HG03575 (cell line): ENCODE measurements around the gene ITGB1.
A peak's percentile ranks its signal among the peaks of the same experiment; 100 is the strongest.
"Not testable (repeated sequence)": the region's sequence is repeated elsewhere in the genome, so short reads cannot be mapped to it uniquely, and the experiment has no call there.

Source experiments
- ATAC-seq: cut with Tn5 transposase; IDR thresholded peaks from one replicate; pipeline ENCODE4 v1.9.1; 2021; ENCODE audit not compliant: unreplicated experiment, insufficient number of reproducible peaks, low FRiP score; ENCODE audit errors: extremely low read depth

The ITGB1 gene

GRCh38 chr10:32981760-32982159 lies 23.7 kb upstream of the ITGB1 start:
- no peak for ATAC-seq

DNA sequence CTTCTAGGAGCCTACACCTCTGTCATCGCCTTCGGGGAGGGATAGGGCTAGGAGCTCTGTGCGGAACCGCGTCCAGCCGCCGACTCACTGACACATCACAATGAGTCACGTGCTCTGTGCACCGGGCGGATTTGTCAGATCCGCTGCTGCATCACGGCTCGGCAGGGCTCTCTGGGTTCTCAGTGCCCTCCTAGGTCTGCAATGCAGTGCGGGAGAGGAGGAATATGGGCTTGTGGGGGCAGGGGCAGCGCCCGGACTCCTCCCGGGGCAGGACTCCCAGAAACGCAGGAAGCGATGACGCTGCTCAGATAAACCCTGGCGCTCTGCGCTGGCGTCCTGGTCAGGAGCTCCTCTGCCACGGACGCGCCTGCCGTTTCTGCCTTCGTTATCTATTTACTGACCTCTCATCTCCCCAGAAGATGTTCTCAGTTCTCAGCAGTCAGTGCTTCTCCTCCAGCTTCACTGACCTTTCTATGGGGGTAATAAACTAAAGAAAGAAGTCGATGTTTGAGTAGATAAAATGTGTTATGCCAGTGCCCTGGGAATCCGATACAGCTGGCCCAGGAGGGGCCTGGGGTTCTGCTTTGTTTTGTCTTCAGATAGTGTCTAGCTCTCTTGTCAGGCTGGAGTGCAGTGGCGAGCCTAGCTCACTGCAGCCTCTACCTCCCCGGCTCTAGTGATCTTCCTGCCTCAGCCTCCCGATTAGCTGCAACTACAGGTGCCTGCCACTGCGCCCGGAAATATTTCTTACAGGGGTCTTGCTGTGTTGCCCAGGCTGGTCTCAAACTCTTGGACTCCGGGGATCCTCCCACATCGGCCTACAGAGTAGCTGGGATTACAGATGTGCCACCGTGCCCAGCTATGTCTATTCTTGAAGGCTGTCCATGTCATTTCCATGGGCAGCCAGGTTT lies 22.8 kb upstream of the ITGB1 start:
- ATAC-seq: peak; percentile 90

DNA sequence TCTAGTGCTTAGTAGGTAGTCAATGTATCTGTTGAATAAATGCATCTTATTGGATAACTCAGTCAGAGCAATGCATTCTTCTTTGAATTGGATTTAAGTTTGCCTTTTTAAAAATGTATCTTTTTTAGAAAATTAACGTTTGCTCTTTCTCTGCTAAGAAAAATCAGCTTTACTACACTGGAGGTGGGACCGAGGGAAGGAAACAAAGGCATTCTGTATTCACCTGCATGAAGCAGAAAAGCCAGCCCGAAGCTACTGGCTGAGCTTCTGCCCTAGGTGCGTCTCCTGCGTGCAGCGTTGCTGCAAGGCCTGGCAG lies 22.2 kb upstream of the ITGB1 start:
- ATAC-seq: no peak

GRCh38 chr10:32979719-32980118 lies 21.7 kb upstream of the ITGB1 start:
- ATAC-seq: not testable (repeated sequence)

DNA sequence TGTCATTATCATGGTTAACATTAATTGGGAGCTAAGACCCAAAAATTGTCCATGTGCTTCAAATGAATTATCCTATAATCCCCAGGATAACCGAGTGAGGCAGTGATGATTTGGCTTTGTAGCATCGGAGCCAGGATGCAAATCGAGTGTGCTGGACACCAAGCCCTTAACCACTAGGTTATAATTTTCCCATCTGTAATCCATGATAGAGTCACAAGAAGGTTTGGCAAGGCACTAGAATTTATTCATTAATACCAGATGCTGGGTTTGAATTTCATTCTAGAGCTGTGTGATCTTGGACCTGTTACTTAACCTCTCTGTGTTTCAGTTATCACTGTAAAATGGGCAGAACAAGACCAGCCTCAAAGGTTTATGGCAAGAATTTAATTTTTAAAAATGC lies 21.0 kb upstream of the ITGB1 start:
- ATAC-seq: no peak

DNA sequence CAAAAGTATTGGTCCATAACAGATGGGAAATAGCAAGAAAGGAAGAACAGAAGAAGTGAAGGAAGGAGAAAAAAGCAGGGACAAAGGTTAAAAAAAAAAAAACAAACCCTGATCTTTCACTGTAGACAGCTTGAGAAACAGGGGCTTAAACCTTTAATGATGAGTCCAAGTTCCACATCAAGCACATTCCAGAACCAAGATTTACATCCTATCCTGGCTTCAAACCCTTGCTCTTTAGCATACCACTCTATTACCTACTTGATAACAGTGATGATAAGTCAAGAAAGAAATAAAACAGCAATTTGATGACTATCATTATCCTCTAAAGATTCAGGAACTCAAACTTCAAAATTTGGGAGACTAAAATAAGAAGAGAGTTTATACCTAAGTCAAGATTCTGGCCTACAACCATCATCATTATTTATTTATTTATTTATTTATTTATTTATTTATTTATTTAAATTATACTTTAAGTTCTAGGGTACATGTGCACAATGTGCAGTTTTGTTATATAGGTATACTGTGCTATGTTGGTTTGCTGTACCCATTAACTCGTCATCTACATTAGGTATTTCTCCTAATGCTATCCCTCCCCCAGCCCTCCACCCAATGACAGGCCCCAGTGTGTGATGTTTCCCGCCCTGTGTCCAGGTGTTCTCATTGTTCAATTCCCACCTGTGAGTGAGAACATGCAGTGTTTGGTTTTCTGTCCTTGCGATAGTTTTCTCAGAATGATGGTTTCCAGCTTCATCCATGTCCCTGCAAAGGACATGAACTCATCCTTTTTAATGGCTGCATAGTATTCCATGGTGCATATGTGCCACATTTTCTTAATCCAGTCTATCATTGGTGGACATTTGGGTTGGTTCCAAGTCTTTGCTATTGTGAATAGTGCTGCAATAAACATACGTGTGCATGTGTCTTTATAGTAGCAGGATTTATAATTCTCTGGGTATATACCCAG lies 20.1 kb upstream of the ITGB1 start:
- not testable (repeated sequence) for ATAC-seq

DNA sequence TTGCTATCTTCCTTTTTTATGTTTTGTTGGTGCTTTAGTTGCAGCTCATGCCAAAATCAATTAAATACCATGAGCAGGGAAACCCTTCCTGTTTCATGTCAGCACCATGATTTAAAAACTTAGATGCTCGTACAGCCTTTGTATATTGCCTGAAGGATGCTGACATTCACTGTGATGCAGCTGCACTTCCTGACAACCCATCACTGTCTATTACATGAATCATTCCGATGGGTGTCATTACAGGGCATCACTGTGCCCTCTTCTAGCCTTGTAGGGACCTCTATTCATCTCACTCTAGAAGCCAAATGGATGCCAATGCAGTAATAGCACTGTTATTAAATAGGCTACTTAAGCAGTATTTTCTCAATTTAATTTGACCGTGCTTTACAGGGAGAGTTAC lies 18.3 kb upstream of the ITGB1 start:
- ATAC-seq: no peak

DNA sequence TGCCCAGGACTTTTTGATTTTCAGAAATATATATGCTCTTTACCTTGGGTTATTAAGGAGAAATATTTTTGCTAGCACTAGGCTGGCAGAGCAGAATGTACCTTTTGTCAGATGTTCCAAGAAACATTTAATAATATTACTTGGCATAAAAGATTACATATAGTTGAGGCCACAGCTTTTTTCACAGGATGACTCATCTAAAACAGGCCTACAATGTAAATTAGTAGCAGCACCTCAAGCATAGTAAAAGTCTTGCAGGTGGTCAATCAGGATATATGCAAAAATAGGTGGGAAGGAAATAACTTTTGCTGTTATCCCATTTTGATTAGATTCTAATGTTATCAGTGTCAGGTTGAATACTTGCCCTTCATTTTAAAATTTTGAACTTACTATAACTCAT lies 14.9 kb upstream of the ITGB1 start:
- ATAC-seq: no peak

GRCh38 chr10:32972460-32972859 lies 14.4 kb upstream of the ITGB1 start:
- ATAC-seq: no peak

DNA sequence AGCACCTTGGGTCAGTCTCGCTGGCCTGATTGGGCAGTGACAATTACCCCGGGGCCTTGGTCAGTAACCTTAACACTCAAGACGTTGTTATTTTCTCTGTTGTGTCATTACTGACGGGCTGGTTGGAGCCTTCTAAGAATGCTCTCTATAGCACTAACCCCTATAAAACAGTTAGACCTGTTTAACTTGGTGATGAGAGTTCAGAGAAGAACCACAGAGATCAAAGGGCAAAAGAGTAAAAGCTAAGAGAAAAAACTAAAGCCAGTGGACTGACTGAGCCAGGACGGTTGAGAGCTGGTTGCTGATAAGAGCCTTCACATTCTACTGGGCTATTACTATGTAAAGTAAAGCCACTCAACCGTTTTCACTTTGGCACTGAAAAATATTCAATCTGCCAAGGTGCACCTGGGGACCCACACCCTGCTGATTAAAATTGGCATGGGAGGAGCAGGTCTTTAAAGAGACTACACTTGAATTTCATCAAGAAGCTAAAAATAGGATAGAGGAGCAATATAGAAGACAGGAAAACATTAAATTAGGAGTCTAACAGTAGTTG lies 13.6 kb upstream of the ITGB1 start:
- ATAC-seq: no peak

- ATAC-seq: peak; percentile 36
Observed at GRCh38 chr10:32970910-32971309, 12.9 kb upstream of the ITGB1 start.

DNA sequence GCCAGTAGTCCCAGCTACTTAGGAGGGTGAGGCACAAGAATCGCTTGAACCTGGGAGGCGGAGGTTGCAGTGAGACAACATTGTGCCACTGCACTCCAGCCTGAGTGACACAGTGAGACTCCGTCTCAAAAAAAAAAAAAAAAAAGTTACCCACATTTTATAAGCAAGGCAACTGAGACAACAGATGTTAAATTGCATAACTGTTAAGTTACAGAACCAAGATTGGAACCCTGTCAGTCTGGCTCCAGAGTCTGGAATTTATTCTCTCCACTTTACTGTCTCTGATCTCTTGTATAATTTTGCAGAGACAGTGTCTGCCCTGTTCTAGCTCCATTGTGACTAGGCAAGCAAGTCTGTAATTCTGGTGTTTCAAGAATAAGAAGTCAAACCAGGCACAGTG lies 6.2 kb upstream of the ITGB1 start:
- ATAC-seq: no peak

- ATAC-seq: no peak
Observed at GRCh38 chr10:32963096-32963495, 5.1 kb upstream of the ITGB1 start.

GRCh38 chr10:32962521-32962920 lies 4.5 kb upstream of the ITGB1 start:
- no peak for ATAC-seq

DNA sequence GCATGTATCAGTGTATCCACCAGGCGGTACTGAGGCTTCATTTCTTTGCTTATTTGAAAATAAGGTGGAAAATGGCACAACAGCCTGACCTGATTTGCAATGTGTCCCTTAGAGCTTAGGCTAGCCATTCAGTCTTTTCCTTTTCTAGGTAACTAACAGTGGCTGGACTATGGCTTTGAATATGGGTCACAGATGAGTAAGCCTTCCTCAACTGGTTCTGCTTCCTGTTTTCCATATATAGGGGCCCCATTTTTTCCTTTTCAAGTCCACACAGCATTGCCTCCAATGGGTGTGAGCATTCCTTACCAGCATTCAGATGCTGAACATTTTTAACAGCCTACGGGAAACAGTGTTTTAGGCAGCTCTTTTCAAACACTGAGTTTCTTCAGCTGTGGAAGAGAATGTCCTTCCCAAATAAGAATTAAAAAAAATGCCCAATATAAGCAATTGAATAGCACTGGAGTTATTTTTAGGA lies 3.9 kb upstream of the ITGB1 start:
- ATAC-seq: no peak

GRCh38 chr10:32961343-32961894 lies 3.4 kb upstream of the ITGB1 start:
- no peak for ATAC-seq

DNA sequence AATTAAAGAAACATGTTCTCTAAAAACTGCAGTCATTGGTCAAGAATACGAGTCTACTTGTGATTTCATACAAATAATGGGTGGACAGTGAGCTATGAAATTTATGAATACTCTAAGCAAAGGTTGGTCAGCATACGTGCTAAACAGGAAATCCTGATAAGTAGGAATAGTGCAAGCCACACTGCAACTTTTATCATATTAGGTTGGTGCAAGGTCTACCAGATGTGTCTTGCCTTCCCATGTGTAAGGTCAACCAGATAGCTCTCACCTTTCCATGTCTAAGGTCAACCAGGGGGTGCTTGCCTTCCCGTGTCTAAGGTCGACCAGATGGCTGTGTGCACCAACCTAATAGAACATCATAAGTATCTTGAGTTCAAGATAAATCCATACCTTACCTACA lies 2.0 kb upstream of the ITGB1 start:
- ATAC-seq: no peak

GRCh38 chr10:32959006-32959920 lies 1.2 kb upstream of the ITGB1 start:
- peak; percentile 57 for ATAC-seq
